AG08395 (cell line): ENCODE results near the gene RAD51B.
"Not testable (repeated sequence)": the region's sequence is repeated elsewhere in the genome, so short reads cannot be mapped to it uniquely, and the experiment has no call there.

Experiments
- DNase-seq: peaks from one replicate; pipeline ENCODE4 v3.0.0; 2012; ENCODE audit warnings: mixed read lengths, low spot score

RAD51B gene

GRCh38 chr14:68250927-68251768 is 431.6 kb downstream of the RAD51B start:
- DNase-seq: no peak

GRCh38 chr14:68251769-68252100 is 432.2 kb downstream of the RAD51B start:
- DNase-seq: no peak

DNA sequence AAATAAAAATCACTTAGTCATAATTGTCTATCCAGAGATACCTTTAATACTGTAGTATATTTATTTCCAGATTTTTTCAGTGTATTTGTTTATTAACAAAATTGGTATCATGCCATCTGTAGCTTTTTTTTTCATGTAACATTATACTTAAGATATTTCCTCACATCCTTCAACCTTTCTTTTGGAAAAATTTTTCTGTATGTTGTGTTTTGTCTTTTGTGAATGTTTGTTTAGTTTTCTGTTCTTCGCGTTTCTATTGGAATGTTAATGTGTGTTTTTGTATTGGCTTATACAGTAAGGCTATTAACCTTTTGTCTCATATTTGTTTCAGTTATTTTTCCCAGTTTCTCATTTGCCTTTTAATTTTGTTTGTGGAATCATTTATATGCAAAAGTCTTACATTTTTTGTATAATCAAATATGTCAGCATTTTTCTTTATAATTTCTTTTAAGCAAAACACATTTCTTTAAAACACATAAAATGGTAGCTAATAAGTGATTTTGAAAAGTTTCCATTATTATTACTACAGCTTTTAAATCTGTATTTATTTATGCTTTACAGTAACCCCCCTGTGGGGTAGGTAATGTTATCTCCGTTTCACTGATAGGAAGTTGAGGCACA is 433.7 kb downstream of the RAD51B start:
- DNase-seq: no peak

- DNase-seq: no peak
Measured at GRCh38 chr14:68253878-68254528, 434.4 kb downstream of the RAD51B start.

- DNase-seq: no peak
Measured at GRCh38 chr14:68254669-68255527, 435.3 kb downstream of the RAD51B start.

DNA sequence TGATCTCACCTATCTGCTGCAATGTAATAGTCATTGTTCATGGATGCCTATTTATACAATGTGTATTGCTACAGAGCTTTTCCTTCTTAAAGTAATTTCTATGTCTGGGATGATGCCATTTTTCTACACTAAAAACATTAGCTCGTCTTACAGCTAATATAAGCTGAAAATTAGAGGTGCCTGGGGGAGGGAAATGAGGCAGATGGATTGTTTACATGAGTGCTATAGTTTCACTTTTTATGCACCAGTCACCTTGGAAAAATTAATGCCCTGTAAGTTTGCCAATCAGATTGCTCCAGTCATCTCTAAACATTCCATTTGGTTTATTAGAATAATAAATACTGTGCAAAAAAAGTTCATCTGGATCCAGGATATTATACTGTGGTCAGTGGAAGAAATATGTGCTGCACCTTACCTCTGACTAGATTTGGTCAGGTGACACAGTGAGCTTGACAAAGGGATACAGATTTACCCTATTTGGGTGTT is 436.2 kb downstream of the RAD51B start:
- DNase-seq: no peak

GRCh38 chr14:68257969-68258368 is 438.4 kb downstream of the RAD51B start:
- DNase-seq: no peak

DNA sequence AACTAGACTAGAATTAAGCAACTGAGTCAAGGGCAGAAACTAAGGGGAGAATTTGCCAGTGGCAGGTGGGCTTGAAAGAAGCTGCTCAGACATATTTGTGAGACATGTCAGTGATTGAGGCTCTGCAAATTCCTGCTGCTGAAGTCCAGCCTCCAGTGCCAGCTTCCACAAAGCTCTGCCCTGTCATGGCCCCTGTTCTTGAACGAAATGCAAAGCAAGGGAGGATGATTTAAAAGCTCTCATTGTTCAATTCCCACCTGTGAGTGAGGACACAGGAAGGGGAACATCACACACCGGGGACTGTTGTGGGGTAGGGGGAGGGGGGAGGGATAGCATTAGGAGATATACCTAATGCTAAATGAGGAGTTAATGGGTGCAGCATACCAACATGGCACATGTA is 439.4 kb downstream of the RAD51B start:
- DNase-seq: not testable (repeated sequence)

DNA sequence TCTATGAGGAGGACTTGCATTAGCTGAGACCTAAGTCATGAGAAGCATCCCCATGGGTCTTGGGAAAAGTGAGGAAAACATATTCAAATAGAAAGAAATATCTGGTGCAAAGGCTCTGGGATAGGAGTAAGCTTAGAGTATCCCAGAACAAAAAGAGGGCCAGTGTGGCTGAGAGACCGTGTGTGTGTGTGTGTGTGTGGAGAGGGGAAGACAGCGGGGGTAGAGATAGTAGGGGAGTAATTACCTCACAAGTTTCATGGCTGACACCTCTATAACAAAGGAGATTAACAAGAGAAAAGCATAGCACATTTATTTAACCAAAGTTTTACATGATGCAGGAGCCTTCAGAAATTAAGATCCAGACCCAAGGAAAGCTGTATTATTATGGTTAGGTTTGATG is 440.5 kb downstream of the RAD51B start:
- no peak for DNase-seq

- DNase-seq: no peak
Measured at GRCh38 chr14:68261092-68261842, 441.7 kb downstream of the RAD51B start.

- DNase-seq: no peak
Measured at GRCh38 chr14:68262567-68262966, 443.0 kb downstream of the RAD51B start.

- DNase-seq: no peak
Measured at GRCh38 chr14:68263563-68264259, 444.1 kb downstream of the RAD51B start.

- no peak for DNase-seq
Measured at GRCh38 chr14:68264260-68264569, 444.6 kb downstream of the RAD51B start.

DNA sequence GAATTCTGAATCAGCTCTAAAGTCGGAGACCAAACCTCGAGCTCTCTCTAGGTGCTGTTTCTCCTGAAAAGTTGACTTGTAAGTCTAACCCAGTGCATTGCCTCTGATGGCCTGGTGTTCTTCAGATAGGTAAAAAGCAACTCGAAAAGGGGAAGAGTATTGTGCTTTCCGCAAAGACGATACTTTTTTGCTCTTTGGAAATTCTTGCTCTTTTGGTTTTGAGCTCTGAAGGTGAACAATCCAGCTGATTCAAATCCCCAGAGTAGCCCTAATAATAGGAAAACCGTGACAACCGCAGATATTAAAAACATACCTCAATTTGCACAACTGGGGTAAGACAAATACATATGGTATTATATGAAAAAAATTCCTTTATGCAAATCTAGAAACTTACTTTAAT is 447.4 kb downstream of the RAD51B start:
- DNase-seq: no peak

- no peak for DNase-seq
Measured at GRCh38 chr14:68268197-68268596, 448.6 kb downstream of the RAD51B start.

GRCh38 chr14:68268719-68269118 is 449.1 kb downstream of the RAD51B start:
- DNase-seq: peak; percentile 29

- DNase-seq: no peak
Measured at GRCh38 chr14:68269136-68269927, 449.8 kb downstream of the RAD51B start.

DNA sequence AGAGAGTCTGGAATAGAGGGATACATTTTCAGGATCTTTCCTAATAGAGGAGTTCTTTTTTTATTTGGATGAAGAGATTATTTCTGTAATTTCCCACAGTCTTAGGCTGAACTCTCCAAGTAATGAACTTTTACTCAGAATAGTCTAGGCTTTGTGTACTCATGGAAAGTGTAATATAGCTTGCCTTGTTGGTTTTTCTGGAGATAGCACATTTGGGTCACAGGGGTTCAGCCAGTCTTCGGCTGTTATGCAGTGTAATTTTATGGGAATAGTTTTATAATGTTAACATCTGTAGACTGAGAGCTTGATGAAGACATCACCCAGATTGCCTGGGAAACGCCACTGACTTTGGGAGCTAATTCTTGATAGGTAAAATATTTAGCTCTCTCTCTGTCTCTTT is 450.8 kb downstream of the RAD51B start:
- DNase-seq: no peak

- DNase-seq: no peak
Measured at GRCh38 chr14:68271913-68272391, 452.4 kb downstream of the RAD51B start.

DNA sequence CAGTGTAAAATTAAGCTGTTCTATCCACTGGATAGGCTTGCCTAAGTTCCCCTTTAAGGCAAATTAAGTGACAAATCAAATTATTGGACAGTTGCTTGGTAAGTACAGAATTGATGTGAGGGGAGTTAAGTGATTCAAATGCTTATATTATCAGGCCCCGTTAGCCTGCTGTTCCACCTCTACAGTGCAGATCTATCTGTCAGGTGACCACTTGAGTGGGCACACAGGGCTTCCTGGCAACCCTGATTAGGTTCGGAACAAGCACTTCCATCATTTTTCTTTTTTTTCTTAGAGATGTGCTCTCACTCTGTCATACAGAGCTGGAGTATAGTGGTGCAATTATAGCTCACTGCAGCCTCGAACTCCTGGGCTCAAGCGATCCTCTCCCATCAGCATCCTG is 453.8 kb downstream of the RAD51B start:
- DNase-seq: no peak
